WTC11 (cell line): Measurements from ENCODE around the gene EVI5L. TPM values are rescaled to one million over a fixed set of nuclear protein-coding genes. Genes with fewer than 3 reads are reported as not detected.

Experiments
- ATAC-seq: fragments of 200-7000 bp; cut with Tn5 transposase; 2 replicates; pipeline ENCODE4 v1.10.0; 2021; ENCODE audit warnings: mild to moderate bottlenecking, moderate library complexity
- CTCF ChIA-PET: fragments of 300-600 bp; sonication (Branson Sonifier 250); formaldehyde crosslinking; loops from one replicate; lab custom pipeline; 2021; ENCODE audit warnings: antibody characterized with exemption; lab: Charles Lee
- POLR2A ChIA-PET: fragments of 350-600 bp; sonication (Branson Sonifier 250); formaldehyde crosslinking; loops from one replicate; lab custom pipeline; 2021; ENCODE audit warnings: antibody characterized with exemption; lab: Charles Lee
- DNase-seq: peaks from one replicate; pipeline ENCODE4 v3.0.0; 2021; ENCODE audit warnings: low spot score
- H3K27ac Mint-ChIP-seq: 2 replicates; pipeline ENCODE4 v1.8.0; 2021; ENCODE audit warnings: mixed read lengths
- H3K27me3 Mint-ChIP-seq: 2 replicates; pipeline ENCODE4 v1.8.0; 2021; ENCODE audit warnings: low read depth, mild to moderate bottlenecking, moderate library complexity, mixed read lengths
- H3K36me3 Mint-ChIP-seq: 2 replicates; pipeline ENCODE4 v1.8.0; 2021; ENCODE audit warnings: mixed read lengths
- H3K4me1 Mint-ChIP-seq: 2 replicates; pipeline ENCODE4 v1.8.0; 2022; ENCODE audit warnings: mixed read lengths
- H3K4me3 Mint-ChIP-seq: 2 replicates; pipeline ENCODE4 v1.8.0; 2021; ENCODE audit warnings: mild to moderate bottlenecking, moderate library complexity, mixed read lengths
- H3K9me3 Mint-ChIP-seq: 2 replicates; pipeline ENCODE4 v1.8.0; 2021; ENCODE audit warnings: mixed read lengths
- ATF2 ChIP-seq: sonication (generic); formaldehyde crosslinking; IDR thresholded peaks from 2 replicates; pipeline ENCODE4 v1.8.1; 2022; ENCODE audit warnings: low read depth, missing genetic modification reagents, borderline replicate concordance
- ELF4 ChIP-seq: sonication (generic); formaldehyde crosslinking; IDR thresholded peaks from 2 replicates; pipeline ENCODE4 v1.8.1; 2022; ENCODE audit warnings: low read depth, mild to moderate bottlenecking, moderate library complexity, missing genetic modification reagents
- FOXJ3 ChIP-seq: sonication (generic); formaldehyde crosslinking; IDR thresholded peaks from 2 replicates; pipeline ENCODE4 v1.9.0; 2021; ENCODE audit warnings: missing genetic modification reagents, mild to moderate bottlenecking, borderline replicate concordance
- GABPB1 ChIP-seq: sonication (generic); formaldehyde crosslinking; IDR thresholded peaks from 2 replicates; pipeline ENCODE4 v1.8.1; 2023; ENCODE audit warnings: mild to moderate bottlenecking, missing genetic modification reagents
- HMGA2 ChIP-seq: fragments of 250-450 bp; sonication (Bioruptor Pico); IDR thresholded peaks from 2 replicates; pipeline ENCODE4 v1.4.0; 2021; ENCODE audit warnings: mild to moderate bottlenecking, moderate library complexity
- MAX ChIP-seq: sonication (generic); formaldehyde crosslinking; IDR thresholded peaks from 2 replicates; pipeline ENCODE4 v1.8.0; 2022; ENCODE audit warnings: mild to moderate bottlenecking, missing genetic modification reagents
- MYBL2 ChIP-seq: sonication (generic); formaldehyde crosslinking; IDR thresholded peaks from 2 replicates; pipeline ENCODE4 v1.8.1; 2023; ENCODE audit warnings: mild to moderate bottlenecking, moderate library complexity, missing genetic modification reagents
- OVOL2 ChIP-seq: fragments of 250-450 bp; sonication (Bioruptor Pico); IDR thresholded peaks from 2 replicates; pipeline ENCODE4 v1.9.0; 2021; ENCODE audit warnings: mild to moderate bottlenecking, borderline replicate concordance
- PRDM15 ChIP-seq: sonication (generic); formaldehyde crosslinking; IDR thresholded peaks from 2 replicates; pipeline ENCODE4 v1.8.0; 2022; ENCODE audit warnings: missing genetic modification reagents
- SOX15 ChIP-seq: fragments of 250-450 bp; sonication (Bioruptor Pico); IDR thresholded peaks from 2 replicates; pipeline ENCODE4 v1.9.0; 2021; ENCODE audit warnings: mild to moderate bottlenecking
- total RNA-seq: library from RNA; stranded (reverse); gene quantifications from 3 replicates; pipeline ENCODE4 v1.2.3, GENCODE V29; 2021
- TF ChIP-seq, protein P1 (sequence below): fragments of 250-450 bp; sonication (Bioruptor Pico); IDR thresholded peaks from 2 replicates; pipeline ENCODE4 v1.9.0; 2021; ENCODE audit warnings: moderate library complexity, mild to moderate bottlenecking, inconsistent platforms, borderline replicate concordance
- TF ChIP-seq, protein P2 (sequence below): fragments of 250-450 bp; sonication (Bioruptor Pico); IDR thresholded peaks from 2 replicates; pipeline ENCODE4 v1.8.0; 2021; ENCODE audit warnings: mild to moderate bottlenecking
- TF ChIP-seq, protein P3 (sequence below): fragments of 250-450 bp; sonication (Bioruptor Pico); IDR thresholded peaks from 2 replicates; pipeline ENCODE4 v1.9.0; 2021; ENCODE audit warnings: mild to moderate bottlenecking

EVI5L gene
- total RNA-seq, 1 experiment from 2014 or later: 10.5 TPM

DNA sequence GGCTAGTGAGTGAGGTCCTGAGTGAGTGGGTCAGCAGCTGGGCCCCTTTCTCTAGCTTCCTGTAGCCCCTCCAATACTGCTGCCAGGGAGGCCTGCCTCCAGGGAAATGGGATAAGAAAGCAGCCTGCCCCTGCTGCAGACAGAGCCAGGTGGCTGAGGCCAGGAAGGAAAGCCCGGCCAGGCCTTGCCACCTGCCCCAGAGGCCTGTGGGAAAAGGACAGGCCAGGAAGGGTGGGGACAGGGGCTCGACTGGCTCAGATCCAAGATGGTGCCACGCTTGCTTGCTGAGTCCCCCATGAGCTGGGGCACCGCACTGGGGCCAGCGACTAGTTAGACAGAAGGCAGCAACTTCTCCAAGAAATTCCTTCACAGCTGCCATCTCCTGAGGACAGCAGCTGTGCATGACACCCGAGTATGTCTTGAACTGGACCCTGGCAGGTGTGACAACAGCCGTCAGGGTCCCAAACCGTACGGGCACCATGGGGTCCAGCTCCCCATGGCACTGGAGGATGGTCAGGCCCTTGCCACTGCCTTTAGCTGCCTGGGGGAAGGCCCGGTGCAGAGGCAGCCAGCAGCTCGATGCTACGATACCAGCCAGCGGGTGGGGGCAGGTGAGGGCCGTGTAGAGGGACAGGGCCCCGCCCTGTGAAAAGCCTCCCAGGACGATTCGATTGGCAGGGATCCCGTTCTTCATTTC, 49.2 kb downstream of the EVI5L start:
- DNase-seq: no peak
- Mint-ChIP-seq H3K4me3 (no peak overlapping the region), H3K36me3 (no peaks in the 10 kb centered on the region), H3K9me3 (peaks cover 6% of the 10 kb centered on the region), H3K4me1 (no peaks in the 10 kb centered on the region; the same call in 1 of the 2 replicates), H3K27me3 (peaks cover 26% of the 10 kb centered on the region), H3K27ac (no peak overlapping the region; the same call in 1 of the 2 replicates)
- POLR2A ChIA-PET: no interaction called here
- no peak for ATAC-seq
- CTCF ChIA-PET: interaction anchor here (0.6 to 1.4 kb wide), 6 partner anchors 10 to 173 kb away, joined by 3 to 9 read pairs (median 4); partner anchors contain the start of gene MAP2K7
- TF ChIP-seq OVOL2 (CRISPR knock-in tag): no peak
- no peak for TF ChIP-seq PRDM15 (CRISPR knock-in tag)
- TF ChIP-seq, protein P1, sequence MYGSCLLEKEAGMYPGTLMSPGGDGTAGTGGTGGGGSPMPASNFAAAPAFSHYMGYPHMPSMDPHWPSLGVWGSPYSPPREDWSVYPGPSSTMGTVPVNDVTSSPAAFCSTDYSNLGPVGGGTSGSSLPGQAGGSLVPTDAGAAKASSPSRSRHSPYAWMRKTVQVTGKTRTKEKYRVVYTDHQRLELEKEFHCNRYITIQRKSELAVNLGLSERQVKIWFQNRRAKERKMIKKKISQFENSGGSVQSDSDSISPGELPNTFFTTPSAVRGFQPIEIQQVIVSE (CRISPR knock-in tag): no peak

GRCh38 chr19:7879836-7880235, 49.8 kb downstream of the EVI5L start:
- no peak; the same call in 1 of the 2 replicates for ATAC-seq
- ChIA-PET CTCF (interaction anchor here (0.9 to 1.4 kb wide), 3 partner anchors 11 to 29 kb away, joined by 3 to 9 read pairs (median 4); no protein-coding TSS in a partner anchor), POLR2A (no interaction called here)
- Mint-ChIP-seq H3K9me3 (peaks cover 6% of the 10 kb centered on the region), H3K4me1 (no peaks in the 10 kb centered on the region; the same call in 1 of the 2 replicates), H3K36me3 (no peaks in the 10 kb centered on the region), H3K27me3 (peaks cover 24% of the 10 kb centered on the region), H3K4me3 (no peak overlapping the region), H3K27ac (no peak overlapping the region)
- TF ChIP-seq MAX (no peak), MYBL2 (CRISPR knock-in tag) (no peak), SOX15 (CRISPR knock-in tag) (no peak), GABPB1 (CRISPR knock-in tag) (no peak), HMGA2 (CRISPR knock-in tag) (0 out of 2 replicates have a peak, but pooled peaks have one; percentile 61), ATF2 (no peak), FOXJ3 (no peak)
- TF ChIP-seq, protein P2, sequence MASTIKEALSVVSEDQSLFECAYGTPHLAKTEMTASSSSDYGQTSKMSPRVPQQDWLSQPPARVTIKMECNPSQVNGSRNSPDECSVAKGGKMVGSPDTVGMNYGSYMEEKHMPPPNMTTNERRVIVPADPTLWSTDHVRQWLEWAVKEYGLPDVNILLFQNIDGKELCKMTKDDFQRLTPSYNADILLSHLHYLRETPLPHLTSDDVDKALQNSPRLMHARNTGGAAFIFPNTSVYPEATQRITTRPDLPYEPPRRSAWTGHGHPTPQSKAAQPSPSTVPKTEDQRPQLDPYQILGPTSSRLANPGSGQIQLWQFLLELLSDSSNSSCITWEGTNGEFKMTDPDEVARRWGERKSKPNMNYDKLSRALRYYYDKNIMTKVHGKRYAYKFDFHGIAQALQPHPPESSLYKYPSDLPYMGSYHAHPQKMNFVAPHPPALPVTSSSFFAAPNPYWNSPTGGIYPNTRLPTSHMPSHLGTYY: no peak
- no peak for DNase-seq

DNA sequence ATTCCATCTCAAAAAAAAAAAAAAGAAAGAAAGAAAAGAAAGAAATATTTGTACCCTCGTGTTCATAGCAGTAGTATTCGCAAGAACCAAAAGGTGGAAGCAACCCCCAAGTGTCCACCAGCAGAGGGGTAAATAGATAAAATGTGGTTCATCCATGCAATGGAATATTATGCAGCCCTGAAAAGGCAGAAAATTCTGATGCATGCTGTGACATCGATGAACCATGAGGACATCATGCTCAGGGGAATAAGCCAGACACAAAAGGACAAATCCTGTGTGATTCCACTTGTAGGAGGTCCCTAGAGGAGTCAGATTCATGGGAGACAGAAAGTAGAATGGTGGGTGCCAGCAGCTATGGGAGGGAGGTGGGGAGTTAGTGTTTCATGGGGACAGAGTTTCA, 51.9 kb downstream of the EVI5L start:
- H3K27ac Mint-ChIP-seq: no peak overlapping the region
- DNase-seq (no peak), ATAC-seq (no peak)
- ChIA-PET POLR2A (no interaction called here), CTCF (interaction anchor here (1.1 to 3.9 kb wide), 3 partner anchors 13 to 35 kb away, joined by 3 to 21 read pairs (median 5); no protein-coding TSS in a partner anchor)
- H3K4me3 Mint-ChIP-seq: no peak overlapping the region
- no peak for TF ChIP-seq ELF4 (CRISPR knock-in tag)
- TF ChIP-seq, protein P3, sequence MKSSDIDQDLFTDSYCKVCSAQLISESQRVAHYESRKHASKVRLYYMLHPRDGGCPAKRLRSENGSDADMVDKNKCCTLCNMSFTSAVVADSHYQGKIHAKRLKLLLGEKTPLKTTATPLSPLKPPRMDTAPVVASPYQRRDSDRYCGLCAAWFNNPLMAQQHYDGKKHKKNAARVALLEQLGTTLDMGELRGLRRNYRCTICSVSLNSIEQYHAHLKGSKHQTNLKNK: no peak
- no peaks in the 10 kb centered on the region; the same call in 1 of the 2 replicates for H3K4me1 Mint-ChIP-seq
- H3K36me3 Mint-ChIP-seq: no peaks in the 10 kb centered on the region
- H3K9me3 Mint-ChIP-seq: peaks cover 6% of the 10 kb centered on the region
- H3K27me3 Mint-ChIP-seq: peaks cover 24% of the 10 kb centered on the region
